ENCODE data around the gene C17orf75.
A peak's percentile ranks its signal among the peaks of the same experiment; 100 is the strongest.

Gene C17orf75

DNA sequence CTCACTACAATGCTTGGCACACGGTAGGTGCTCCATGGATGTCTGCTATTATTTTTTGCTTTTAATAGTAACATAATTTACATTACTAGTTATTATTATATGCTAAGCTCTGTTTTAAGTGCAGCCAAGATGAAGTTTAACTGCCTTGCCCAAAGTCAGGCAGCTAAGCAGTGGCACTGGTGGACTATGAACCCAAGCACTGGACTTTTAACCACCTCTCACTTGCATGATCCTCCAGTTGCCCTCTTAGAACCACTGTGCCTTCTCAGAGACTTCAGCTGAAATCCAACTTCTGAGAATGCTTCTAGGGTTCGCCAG, 6.5 kb upstream of the C17orf75 start:
- DNase-seq (ENCODE audit: low spot score): no peak
- in situ Hi-C loops (cut with MboI; ENCODE audit: low pct_unique_long_range_greater_than_20kb, low sequenced_read_pairs, unreplicated experiment): no loop called here

DNA sequence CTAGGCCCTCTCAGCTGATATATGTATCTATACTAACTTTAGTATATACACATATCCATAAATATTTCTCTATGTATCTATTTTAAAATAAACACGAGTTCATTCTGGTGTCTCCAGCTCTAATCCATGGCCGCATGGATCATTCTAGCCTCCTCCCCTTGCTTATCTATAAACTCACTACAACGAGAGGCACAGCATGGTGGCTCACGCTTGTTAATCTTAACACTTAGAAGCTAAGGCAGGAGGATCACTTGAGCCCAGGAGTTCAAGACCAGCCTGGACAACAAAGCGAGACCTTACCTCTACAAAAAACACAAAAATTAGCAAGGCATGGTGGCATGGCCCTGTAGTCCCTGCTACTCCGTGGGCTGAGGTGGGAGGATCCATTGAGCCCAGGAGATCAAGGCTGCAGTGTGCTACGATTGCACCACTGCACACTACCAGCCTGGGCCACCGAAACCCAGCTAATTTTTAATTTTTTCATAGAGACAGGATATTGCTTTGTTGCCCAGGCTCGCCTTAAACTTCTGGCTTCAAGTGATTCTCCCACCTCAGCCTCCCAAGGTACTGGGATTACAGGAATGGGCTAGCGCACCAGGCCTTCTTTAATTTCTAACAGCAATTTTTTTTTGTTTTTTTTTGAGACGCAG, 4.1 kb upstream of the C17orf75 start:
- DNase-seq (ENCODE audit: low spot score): no peak
- TF ChIP-seq, protein P1, sequence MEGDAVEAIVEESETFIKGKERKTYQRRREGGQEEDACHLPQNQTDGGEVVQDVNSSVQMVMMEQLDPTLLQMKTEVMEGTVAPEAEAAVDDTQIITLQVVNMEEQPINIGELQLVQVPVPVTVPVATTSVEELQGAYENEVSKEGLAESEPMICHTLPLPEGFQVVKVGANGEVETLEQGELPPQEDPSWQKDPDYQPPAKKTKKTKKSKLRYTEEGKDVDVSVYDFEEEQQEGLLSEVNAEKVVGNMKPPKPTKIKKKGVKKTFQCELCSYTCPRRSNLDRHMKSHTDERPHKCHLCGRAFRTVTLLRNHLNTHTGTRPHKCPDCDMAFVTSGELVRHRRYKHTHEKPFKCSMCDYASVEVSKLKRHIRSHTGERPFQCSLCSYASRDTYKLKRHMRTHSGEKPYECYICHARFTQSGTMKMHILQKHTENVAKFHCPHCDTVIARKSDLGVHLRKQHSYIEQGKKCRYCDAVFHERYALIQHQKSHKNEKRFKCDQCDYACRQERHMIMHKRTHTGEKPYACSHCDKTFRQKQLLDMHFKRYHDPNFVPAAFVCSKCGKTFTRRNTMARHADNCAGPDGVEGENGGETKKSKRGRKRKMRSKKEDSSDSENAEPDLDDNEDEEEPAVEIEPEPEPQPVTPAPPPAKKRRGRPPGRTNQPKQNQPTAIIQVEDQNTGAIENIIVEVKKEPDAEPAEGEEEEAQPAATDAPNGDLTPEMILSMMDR (IDR thresholded peaks at IDR 0.05; ENCODE audit: extremely low read depth, insufficient read depth, missing control alignments): no peak
- in situ Hi-C loops (cut with MboI; ENCODE audit: low pct_unique_long_range_greater_than_20kb, low sequenced_read_pairs, unreplicated experiment): no loop called here

More for the DNA sequence above, 6.5 kb upstream of the C17orf75 start:
- TF ChIP-seq, protein P1 (IDR thresholded peaks at IDR 0.05; ENCODE audit: extremely low read depth, insufficient read depth, missing control alignments): no peak

DNA sequence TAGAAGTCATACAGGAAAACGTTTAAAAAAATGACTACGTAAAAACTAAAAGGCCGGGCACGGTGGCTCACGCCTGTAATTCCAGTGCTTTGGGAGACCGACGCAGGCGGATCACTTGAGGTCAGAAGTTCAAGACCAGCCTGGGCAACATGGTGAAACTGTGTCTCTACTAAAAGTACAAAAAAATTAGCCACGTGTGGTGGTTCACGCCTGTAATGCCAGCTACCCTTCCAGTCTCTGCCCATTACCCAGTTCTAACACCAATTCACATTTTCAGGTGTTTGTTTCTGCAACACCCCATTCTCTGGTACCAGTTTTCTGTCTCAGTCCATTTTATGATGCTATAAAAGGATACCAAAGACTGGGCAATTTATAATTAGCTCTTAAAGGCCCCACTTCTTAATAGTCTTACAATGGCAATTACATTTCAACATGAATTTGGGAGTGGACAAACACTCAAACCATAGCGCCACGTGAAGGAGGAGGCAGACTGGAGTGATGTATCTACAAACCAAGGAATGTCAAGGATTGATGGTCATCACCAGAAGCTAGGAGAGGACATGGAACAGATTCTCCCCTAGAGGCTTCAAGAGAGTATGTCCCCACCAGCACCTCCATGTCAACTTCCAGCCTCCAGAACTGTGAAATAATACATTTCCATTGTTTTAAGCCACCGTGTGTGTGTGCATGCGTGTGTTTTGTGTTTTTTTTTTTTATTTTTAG, 791 bp upstream of the C17orf75 start:
- TF ChIP-seq, protein P1 (IDR thresholded peaks at IDR 0.05; ENCODE audit: extremely low read depth, insufficient read depth, missing control alignments): no peak
- no peak for DNase-seq (ENCODE audit: low spot score)
- in situ Hi-C loops (cut with MboI; ENCODE audit: low pct_unique_long_range_greater_than_20kb, low sequenced_read_pairs, unreplicated experiment): no loop called here

DNA sequence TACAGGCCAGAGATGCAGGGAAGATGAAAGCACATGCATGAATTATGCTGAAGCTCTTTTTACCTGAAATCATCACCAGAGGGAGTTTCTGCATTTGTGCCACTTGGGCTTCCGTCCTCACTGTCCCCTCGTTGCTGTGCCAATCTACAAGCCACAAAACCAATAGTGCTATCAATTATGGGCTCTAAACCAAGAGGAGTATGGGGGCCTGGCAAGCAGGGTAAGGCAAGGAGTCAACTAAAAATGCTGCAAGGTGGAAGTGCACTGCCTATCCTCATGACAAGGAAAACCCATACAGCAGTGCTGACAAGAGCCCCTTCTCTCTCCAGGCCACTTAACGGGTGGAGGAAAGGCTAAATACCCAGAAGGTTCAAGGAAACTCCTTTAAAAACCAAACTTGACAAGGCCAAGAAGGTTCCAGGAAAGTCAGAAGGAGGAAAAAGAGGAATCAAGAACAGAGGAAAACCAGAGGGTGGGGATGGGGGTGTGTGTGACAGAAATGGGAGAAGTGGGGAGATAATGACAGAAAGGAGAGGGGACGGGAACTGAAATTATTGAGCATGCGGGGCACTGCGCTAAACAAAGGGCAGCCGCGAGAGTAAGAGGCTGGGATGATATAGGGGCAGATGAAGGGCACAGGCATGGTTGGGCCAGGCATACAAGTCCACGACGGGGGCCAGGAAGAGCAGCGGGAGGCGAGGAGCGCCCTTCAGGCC, 674 bp downstream of the C17orf75 start:
- in situ Hi-C loops (cut with MboI; ENCODE audit: low pct_unique_long_range_greater_than_20kb, low sequenced_read_pairs, unreplicated experiment): no loop called here
- DNase-seq (ENCODE audit: low spot score): peak; percentile 52
- TF ChIP-seq, protein P1 (IDR thresholded peaks at IDR 0.05; ENCODE audit: extremely low read depth, insufficient read depth, missing control alignments): no peak

DNA sequence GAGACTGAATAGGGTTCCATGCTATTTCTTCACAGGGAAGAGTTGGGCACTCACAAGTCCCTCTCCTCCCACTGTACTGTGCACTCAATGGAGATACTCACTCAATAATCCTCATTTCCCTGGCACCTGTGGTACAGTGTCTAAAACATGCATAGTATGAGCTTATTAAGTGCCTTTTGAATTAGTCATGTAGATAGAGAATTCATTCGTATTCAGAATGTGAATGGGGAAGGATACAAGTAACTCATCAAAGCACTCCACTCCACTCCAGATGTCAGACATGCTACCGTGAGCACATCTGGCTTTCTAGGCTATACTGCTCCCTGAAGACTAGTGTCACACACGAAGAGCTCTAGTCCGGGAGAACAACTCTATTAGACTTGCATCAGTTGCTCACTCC, 6.3 kb downstream of the C17orf75 start:
- TF ChIP-seq, protein P1 (IDR thresholded peaks at IDR 0.05; ENCODE audit: extremely low read depth, insufficient read depth, missing control alignments): no peak
- DNase-seq (ENCODE audit: low spot score): no peak
- in situ Hi-C loops (cut with MboI; ENCODE audit: low pct_unique_long_range_greater_than_20kb, low sequenced_read_pairs, unreplicated experiment): no loop called here

DNA sequence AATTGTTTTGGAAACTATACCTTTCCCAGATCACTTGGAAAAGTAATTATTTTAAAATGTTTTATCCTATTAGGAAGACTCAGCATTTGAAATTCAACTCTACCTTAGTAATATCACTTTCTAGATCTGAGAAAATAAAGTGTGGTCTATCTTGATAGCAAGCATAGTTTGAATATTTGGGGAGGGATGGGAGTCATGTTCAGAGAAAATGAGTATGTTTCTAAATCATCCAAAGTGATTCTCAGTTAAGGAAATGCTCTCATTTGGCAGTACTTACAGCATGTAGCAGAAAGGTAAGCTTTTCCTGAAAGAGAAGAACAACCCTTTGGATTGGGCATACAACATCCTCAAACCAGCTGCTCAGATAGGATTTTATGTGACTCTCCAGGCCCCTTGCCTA, 6.9 kb downstream of the C17orf75 start:
- DNase-seq (ENCODE audit: low spot score): no peak
- TF ChIP-seq, protein P1 (IDR thresholded peaks at IDR 0.05; ENCODE audit: extremely low read depth, insufficient read depth, missing control alignments): no peak
- in situ Hi-C loops (cut with MboI; ENCODE audit: low pct_unique_long_range_greater_than_20kb, low sequenced_read_pairs, unreplicated experiment): no loop called here

All from GM13977 (cell line).